Tibial artery (tissue), 4 donors: ENCODE measurements around the gene CDK6.
"Not testable (repeated sequence)": the region's sequence is repeated elsewhere in the genome, so short reads cannot be mapped to it uniquely, and the experiment has no call there.

Source experiments
- DNase-seq, 2 donors: peaks; one replicate each; pipeline ENCODE4 v3.0.0-alpha.2; 2019
- H3K27ac ChIP-seq, 2 donors: fragments of 200-600 bp; sonication (generic) in 1 of 2; 1 replicate in 1 of 2; 2 replicates in 1 of 2; pipeline ENCODE4 v1.5.1; 2018 to 2019; ENCODE audit warnings: mild to moderate bottlenecking in 1 of 2
- H3K27me3 ChIP-seq, 2 donors: fragments of 200-600 bp; sonication (generic) in 1 of 2; one replicate each; pipeline versions ENCODE4 v1.5.1 to v1.6.0; 2016 to 2019
- H3K36me3 ChIP-seq, 3 donors: fragments of 200-600 bp; sonication (generic) in 2 of 3; one replicate each; pipeline ENCODE4 v1.5.1; 2016 to 2019; ENCODE audit warnings: mild to moderate bottlenecking in 2 of 3
- H3K4me1 ChIP-seq, 4 donors: fragments of 200-600 bp; sonication (generic) in 2 of 4; 1 replicate in 3 of 4; 2 replicates in 1 of 4; pipeline ENCODE4 v1.5.1; 2016 to 2019
- H3K4me3 ChIP-seq, 2 donors: fragments of 200-600 bp; sonication (generic) in 1 of 2; 1 replicate in 1 of 2; 2 replicates in 1 of 2; pipeline ENCODE4 v1.5.1; 2018 to 2019; ENCODE audit warnings: mild to moderate bottlenecking in 2 of 2
- H3K9me3 ChIP-seq, 3 donors: fragments of 200-600 bp; sonication (generic) in 1 of 3; one replicate each; pipeline ENCODE4 v1.5.1; 2016 to 2019
- CTCF ChIP-seq, 2 experiments: fragments of 200-600 bp in 1 of 2; fragments of 450-650 bp in 1 of 2; IDR thresholded peaks; one replicate each; pipeline ENCODE4 v1.5.1; 2017 to 2019; ENCODE audit warnings: antibody characterized with exemption in 2 of 2, mild to moderate bottlenecking in 1 of 2, moderate library complexity in 1 of 2
- intact Hi-C: fragments of 100-400 bp; cut with DNase I; formaldehyde crosslinking; loops from one replicate; pipeline ENCODE4 v1.15.0; 2023; ENCODE audit warnings: low total_unique reads

The CDK6 gene

DNA sequence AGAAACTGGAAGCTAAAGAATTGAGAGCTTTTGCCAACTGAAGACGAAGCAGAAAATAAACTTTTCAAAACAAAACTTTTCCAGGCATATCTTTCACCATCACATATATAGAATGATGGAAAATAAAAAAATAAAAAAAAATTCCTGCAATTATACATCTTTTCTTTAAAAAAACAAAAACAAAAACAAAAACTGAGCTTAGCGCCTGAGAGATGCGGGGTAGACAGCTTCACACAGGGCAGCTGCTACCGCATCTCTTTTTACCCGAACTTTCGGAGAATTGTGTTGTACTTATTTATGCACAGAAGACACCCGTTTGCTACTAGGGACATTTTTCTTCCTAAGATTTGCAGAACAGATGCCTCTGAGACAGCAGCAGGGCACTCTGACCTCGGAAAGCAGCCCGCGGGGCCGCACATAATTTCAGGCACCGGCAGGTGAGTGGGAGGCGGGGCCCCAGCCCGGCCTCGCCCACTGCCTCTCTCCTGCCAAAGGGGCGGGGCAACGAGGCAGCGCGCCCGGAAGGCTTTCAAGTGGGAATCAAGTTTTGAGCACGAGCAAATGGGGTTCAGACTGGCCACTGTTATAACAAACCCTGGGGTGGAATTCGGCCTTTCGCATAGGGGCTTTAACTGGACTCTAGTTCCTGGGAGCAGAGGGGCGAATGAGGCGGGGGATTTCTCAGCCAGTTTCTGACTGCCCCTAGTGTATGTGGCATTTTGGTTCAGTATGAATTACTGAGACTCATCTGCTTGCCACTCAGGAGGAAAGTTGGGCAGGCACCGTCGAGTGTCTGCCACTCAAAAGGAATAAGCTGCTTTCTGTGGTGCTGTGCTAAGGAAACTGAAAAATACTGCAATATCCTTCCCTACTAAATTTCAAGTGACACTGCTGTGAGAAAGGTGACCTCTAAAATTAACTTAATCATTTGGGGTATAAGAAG is 227.7 kb downstream of the CDK6 start:
- no peak overlapping the region for H3K4me3 ChIP-seq
- intact Hi-C loops = no loop called here
- DNase-seq = no peak

GRCh38 chr7:92606985-92607384 is 229.4 kb downstream of the CDK6 start:
- Histone ChIP-seq H3K27ac (no peak overlapping the region), H3K4me1 (peaks cover 0 to 5% (median 0%) of the 10 kb centered on the region in 4 donors), H3K36me3 (no peaks in the 10 kb centered on the region), H3K9me3 (no peaks in the 10 kb centered on the region), H3K27me3 (no peaks in the 10 kb centered on the region), H3K4me3 (no peak overlapping the region)
- TF ChIP-seq CTCF (IDR thresholded peaks at IDR 0.05) = no peak
- intact Hi-C loops = no loop called here
- no peak for DNase-seq

More for the DNA sequence above, 227.7 kb downstream of the CDK6 start:
- H3K27me3 ChIP-seq = no peaks in the 10 kb centered on the region
- H3K27ac ChIP-seq = no peak overlapping the region
- H3K36me3 ChIP-seq = no peaks in the 10 kb centered on the region
- H3K9me3 ChIP-seq = no peaks in the 10 kb centered on the region
- H3K4me1 ChIP-seq = peaks cover 0 to 20% (median 5%) of the 10 kb centered on the region in 4 donors
- no peak for TF ChIP-seq CTCF (IDR thresholded peaks at IDR 0.05)

GRCh38 chr7:92604517-92604916 is 231.9 kb downstream of the CDK6 start:
- H3K27me3 ChIP-seq, H3K4me3 ChIP-seq, H3K27ac ChIP-seq, H3K9me3 ChIP-seq, H3K36me3 ChIP-seq, DNase-seq, intact Hi-C loops, H3K4me1 ChIP-seq: not testable (repeated sequence)

- H3K27ac ChIP-seq = no peak overlapping the region
- intact Hi-C loops = no loop called here
These were observed 233.3 kb downstream of the CDK6 start for GRCh38 chr7:92603089-92603445.

DNA sequence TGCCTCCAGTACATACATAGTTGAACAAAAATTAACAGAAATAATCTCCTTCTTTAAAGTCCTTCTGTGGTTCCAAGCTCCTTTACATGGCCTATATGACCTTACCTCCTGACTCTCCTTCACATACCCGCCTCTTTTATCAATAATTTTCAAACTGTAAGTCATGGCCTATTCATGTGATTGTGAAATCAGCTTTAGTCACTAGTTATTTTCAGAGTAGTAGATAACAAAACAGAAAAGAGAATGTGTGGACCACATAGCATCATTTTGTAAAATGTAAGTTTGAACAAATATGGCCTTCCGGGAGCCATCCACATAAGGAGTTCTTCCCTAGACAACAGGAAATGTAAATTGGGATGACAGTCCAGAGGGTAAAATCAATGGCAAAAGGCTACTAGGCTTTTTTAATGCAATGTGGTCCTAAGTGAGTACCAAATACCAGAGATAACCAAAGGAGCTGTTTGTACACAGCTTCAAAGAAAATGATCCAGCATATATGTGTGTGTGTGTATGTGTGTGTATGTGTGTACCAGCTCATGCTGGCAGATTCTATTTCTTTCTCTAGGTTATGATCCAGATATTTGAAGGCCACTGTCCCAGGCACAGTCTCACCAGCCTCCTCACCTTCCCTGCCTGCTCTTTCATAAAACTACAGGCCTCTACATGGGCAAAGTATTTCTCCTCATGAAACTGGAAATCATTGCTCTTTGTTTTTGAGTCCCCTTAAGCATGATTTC is 233.9 kb downstream of the CDK6 start:
- no peak for DNase-seq
- intact Hi-C loops = no loop called here
- Histone ChIP-seq H3K27ac (no peak overlapping the region), H3K9me3 (no peaks in the 10 kb centered on the region), H3K36me3 (no peaks in the 10 kb centered on the region), H3K27me3 (no peaks in the 10 kb centered on the region), H3K4me3 (no peak overlapping the region), H3K4me1 (no peaks in the 10 kb centered on the region)
- TF ChIP-seq CTCF (IDR thresholded peaks at IDR 0.05) = no peak

More at GRCh38 chr7:92603089-92603445, 233.3 kb downstream of the CDK6 start:
- no peak for TF ChIP-seq CTCF (IDR thresholded peaks at IDR 0.05)
- no peaks in the 10 kb centered on the region for H3K9me3 ChIP-seq
- H3K27me3 ChIP-seq = no peaks in the 10 kb centered on the region
- H3K4me3 ChIP-seq = no peak overlapping the region
- no peak for DNase-seq
- H3K36me3 ChIP-seq = no peaks in the 10 kb centered on the region
- no peaks in the 10 kb centered on the region for H3K4me1 ChIP-seq
